Measurements from ENCODE around the gene ZCCHC24.

DNA sequence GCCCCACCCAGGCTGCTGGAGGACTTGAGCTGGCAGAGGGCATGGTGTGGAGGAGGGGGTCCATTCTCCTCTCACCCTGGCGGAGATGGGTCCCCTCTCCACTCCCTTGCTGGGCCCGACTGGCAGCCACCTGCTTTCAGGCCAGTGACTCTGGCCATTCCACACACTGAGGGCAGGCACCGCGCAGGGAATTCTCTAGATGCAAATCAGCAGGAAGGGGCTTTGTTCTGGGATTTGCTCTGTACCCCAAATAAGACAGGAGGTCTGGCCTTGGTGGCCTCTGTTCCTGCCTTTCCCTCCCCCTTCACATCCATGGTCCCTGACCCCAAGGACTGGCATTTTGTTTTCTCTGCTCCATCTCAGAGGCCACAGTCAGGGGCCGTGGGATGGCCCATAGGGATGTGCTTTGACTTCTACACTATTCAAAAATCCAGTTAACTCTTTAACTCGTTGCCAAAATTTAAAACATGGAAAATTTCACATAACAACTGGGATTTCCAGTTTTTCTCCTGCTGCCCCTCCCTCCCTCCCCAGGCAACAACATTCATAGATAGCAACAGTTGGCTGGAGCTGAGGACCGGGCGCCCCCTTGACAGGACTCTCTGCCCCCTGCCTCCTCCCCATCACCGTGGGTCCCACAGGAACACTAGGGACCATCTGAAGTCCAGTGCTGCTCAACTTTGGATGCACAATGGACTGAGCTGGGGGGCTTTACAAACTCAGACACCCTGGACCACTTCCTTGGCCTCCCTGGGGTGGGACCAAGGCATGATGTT is 64.3 kb downstream of the ZCCHC24 start:
- TF ChIP-seq, protein P1, sequence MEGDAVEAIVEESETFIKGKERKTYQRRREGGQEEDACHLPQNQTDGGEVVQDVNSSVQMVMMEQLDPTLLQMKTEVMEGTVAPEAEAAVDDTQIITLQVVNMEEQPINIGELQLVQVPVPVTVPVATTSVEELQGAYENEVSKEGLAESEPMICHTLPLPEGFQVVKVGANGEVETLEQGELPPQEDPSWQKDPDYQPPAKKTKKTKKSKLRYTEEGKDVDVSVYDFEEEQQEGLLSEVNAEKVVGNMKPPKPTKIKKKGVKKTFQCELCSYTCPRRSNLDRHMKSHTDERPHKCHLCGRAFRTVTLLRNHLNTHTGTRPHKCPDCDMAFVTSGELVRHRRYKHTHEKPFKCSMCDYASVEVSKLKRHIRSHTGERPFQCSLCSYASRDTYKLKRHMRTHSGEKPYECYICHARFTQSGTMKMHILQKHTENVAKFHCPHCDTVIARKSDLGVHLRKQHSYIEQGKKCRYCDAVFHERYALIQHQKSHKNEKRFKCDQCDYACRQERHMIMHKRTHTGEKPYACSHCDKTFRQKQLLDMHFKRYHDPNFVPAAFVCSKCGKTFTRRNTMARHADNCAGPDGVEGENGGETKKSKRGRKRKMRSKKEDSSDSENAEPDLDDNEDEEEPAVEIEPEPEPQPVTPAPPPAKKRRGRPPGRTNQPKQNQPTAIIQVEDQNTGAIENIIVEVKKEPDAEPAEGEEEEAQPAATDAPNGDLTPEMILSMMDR (IDR thresholded peaks at IDR 0.05) = no peak
- no peak for TF ChIP-seq POLR2A (IDR thresholded peaks at IDR 0.05)
